Measurements from ENCODE around the gene SLC15A2.

DNA sequence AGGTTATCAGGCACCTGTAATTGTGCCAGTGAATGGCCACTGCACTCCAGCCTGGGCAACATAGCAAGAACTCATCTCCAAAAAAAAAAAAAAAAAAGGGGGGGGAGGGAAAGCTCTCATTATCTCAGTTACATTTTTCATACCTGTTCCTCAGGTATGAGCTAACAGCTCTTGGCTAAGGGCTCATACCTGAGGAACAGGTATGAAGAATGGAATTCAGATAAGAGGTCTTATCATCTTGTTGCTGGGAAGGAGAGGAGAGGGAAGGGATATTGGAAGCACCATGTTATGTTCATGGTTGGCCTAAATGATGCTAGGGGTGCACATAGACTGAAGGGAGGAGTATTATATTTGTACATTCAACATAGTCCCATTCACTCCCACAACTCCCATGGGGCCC lies 2.6 kb downstream of the SLC15A2 start:
- TF ChIP-seq CEBPB (IDR thresholded peaks at IDR 0.05) (no peak), RAD21 (IDR thresholded peaks at IDR 0.05; ENCODE audit: low read depth) (no peak), YY1 (IDR thresholded peaks at IDR 0.05; ENCODE audit: low read depth) (no peak), EP300 (IDR thresholded peaks at IDR 0.05; ENCODE audit: borderline replicate concordance) (no peak), TAF1 (IDR thresholded peaks at IDR 0.05; ENCODE audit: low read depth) (no peak), EGR1 (IDR thresholded peaks at IDR 0.05) (no peak), NFIC (IDR thresholded peaks at IDR 0.05) (no peak), FOXM1 (IDR thresholded peaks at IDR 0.05; ENCODE audit: borderline replicate concordance, low read depth) (no peak), CREB1 (IDR thresholded peaks at IDR 0.05; ENCODE audit: low read depth) (no peak), ZBTB7A (IDR thresholded peaks at IDR 0.05; ENCODE audit: low read depth) (no peak), TEAD4 (IDR thresholded peaks at IDR 0.05) (no peak)
- TF ChIP-seq, protein P1, sequence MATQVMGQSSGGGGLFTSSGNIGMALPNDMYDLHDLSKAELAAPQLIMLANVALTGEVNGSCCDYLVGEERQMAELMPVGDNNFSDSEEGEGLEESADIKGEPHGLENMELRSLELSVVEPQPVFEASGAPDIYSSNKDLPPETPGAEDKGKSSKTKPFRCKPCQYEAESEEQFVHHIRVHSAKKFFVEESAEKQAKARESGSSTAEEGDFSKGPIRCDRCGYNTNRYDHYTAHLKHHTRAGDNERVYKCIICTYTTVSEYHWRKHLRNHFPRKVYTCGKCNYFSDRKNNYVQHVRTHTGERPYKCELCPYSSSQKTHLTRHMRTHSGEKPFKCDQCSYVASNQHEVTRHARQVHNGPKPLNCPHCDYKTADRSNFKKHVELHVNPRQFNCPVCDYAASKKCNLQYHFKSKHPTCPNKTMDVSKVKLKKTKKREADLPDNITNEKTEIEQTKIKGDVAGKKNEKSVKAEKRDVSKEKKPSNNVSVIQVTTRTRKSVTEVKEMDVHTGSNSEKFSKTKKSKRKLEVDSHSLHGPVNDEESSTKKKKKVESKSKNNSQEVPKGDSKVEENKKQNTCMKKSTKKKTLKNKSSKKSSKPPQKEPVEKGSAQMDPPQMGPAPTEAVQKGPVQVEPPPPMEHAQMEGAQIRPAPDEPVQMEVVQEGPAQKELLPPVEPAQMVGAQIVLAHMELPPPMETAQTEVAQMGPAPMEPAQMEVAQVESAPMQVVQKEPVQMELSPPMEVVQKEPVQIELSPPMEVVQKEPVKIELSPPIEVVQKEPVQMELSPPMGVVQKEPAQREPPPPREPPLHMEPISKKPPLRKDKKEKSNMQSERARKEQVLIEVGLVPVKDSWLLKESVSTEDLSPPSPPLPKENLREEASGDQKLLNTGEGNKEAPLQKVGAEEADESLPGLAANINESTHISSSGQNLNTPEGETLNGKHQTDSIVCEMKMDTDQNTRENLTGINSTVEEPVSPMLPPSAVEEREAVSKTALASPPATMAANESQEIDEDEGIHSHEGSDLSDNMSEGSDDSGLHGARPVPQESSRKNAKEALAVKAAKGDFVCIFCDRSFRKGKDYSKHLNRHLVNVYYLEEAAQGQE (IDR thresholded peaks at IDR 0.05; ENCODE audit: low read depth): no peak
- TF ChIP-seq, protein P2, sequence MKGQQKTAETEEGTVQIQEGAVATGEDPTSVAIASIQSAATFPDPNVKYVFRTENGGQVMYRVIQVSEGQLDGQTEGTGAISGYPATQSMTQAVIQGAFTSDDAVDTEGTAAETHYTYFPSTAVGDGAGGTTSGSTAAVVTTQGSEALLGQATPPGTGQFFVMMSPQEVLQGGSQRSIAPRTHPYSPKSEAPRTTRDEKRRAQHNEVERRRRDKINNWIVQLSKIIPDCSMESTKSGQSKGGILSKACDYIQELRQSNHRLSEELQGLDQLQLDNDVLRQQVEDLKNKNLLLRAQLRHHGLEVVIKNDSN (IDR thresholded peaks at IDR 0.05): no peak
- TF ChIP-seq, protein P3, sequence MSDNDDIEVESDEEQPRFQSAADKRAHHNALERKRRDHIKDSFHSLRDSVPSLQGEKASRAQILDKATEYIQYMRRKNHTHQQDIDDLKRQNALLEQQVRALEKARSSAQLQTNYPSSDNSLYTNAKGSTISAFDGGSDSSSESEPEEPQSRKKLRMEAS (IDR thresholded peaks at IDR 0.05): no peak
